ENCODE measurements around the gene AFDN. TPM values are rescaled to one million over a fixed set of nuclear protein-coding genes. Genes with fewer than 3 reads are reported as not detected.

Gene AFDN
- total RNA-seq, 3 donors from 2014 or later: 93.1 to 292 (median 170) TPM

DNA sequence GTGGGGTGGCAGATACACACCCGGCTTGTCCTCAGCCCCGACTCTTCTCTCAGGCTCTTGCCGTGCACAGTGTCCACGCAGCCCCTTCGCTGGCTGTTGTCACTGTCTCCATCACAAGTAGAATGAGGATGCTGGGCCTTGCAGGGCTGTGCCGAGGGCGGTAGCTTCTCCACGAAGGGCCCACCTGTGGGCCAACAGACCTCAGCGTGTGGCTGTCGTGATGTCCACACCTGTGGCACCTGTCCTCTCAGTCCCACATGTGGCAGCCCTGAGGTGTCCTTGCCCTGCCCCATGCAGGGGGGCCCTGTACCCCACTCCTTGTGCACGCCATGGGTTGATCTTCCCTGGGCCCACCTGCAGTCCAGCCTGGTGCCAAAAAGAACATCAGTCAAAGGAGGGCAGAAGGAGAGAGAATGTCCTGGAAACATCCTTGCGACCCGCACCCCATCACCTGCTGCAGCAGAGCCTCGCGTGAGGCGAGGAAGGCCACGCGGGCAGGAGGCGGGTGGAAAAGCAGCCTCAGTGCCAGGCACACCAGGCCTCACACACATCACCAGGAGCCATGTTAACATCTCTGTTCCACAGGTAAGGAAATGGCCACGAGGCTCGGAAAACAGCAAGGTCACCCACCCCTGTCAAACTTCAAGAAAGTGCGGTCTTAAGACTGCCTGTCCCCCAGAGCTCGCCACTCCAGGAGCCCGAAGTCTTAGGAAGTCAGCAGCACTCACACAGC lies 22.3 kb upstream of the AFDN start:
- no peaks in the 10 kb centered on the region for H3K9me3 ChIP-seq
- no peak overlapping the region for H3K4me3 ChIP-seq
- no peaks in the 10 kb centered on the region for H3K27me3 ChIP-seq
- intact Hi-C loops (cut with DNase I; ENCODE audit: low total_unique reads): no loop called here
- no peak for TF ChIP-seq POLR2AphosphoS5 (IDR thresholded peaks at IDR 0.05)
- H3K36me3 ChIP-seq: no peaks in the 10 kb centered on the region
- no peaks in the 10 kb centered on the region for H3K4me1 ChIP-seq
- DNase-seq (ENCODE audit: low spot score in 2 of 2): no peak
- H3K27ac ChIP-seq: no peak overlapping the region

DNA sequence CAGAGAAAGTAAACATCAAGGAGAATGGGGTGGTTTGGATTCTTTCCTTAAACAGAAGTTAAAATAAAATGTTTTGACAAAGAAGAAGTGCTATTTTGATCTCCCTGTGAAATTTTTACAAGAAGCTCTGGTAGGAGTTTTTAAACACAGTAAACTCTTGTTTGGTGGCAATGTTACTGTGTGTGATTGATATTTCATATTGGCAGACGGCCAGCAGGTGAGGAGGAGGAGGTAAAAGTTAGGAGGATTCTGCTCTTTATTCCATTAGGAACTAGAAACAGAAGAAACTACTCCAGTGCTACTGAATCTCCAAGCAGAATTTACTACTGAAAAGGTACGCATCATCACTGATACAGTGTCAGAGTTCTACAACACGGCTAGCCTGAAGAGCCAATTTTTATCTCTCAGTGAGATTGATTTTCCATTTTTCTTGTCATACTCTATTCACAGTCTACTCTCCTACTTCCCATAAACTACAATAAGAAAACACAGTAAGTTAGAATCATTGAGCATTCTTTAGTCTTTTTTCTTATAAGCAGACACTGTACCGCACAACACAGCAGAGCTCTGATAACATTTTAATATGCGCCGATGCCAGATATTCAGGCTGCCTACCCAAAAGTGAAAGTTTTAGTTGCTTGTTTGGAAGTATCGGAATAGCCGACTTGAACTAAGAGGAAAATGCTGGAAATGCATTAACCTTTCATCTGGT lies 21.2 kb upstream of the AFDN start:
- no peaks in the 10 kb centered on the region for H3K4me1 ChIP-seq
- TF ChIP-seq POLR2AphosphoS5 (IDR thresholded peaks at IDR 0.05): no peak
- no peak for TF ChIP-seq CTCF (IDR thresholded peaks at IDR 0.05)
- TF ChIP-seq POLR2A (IDR thresholded peaks at IDR 0.05): no peak
- H3K4me3 ChIP-seq: no peak overlapping the region
- H3K36me3 ChIP-seq: no peaks in the 10 kb centered on the region
- H3K27me3 ChIP-seq: no peaks in the 10 kb centered on the region
- no peak for DNase-seq (ENCODE audit: low spot score in 2 of 2)
- intact Hi-C loops (cut with DNase I; ENCODE audit: low total_unique reads): no loop called here
- H3K27ac ChIP-seq: no peak overlapping the region
- H3K9me3 ChIP-seq: no peaks in the 10 kb centered on the region

GRCh38 chr6:167806061-167806700 lies 20.5 kb upstream of the AFDN start:
- no peak for DNase-seq (ENCODE audit: low spot score in 2 of 2)
- H3K27me3 ChIP-seq: no peaks in the 10 kb centered on the region
- no peak overlapping the region for H3K27ac ChIP-seq
- no peaks in the 10 kb centered on the region for H3K36me3 ChIP-seq
- H3K9me3 ChIP-seq: no peaks in the 10 kb centered on the region
- intact Hi-C loops (cut with DNase I; ENCODE audit: low total_unique reads): no loop called here
- H3K4me3 ChIP-seq: no peak overlapping the region
- no peaks in the 10 kb centered on the region for H3K4me1 ChIP-seq
- TF ChIP-seq POLR2A (IDR thresholded peaks at IDR 0.05) (no peak), CTCF (IDR thresholded peaks at IDR 0.05) (no peak), POLR2AphosphoS5 (IDR thresholded peaks at IDR 0.05) (no peak)

GRCh38 chr6:167807200-167807599 lies 19.5 kb upstream of the AFDN start:
- Histone ChIP-seq H3K9me3 (no peaks in the 10 kb centered on the region), H3K36me3 (no peaks in the 10 kb centered on the region), H3K4me3 (no peak overlapping the region), H3K4me1 (no peaks in the 10 kb centered on the region), H3K27ac (no peak overlapping the region), H3K27me3 (no peaks in the 10 kb centered on the region)
- no peak for TF ChIP-seq CTCF (IDR thresholded peaks at IDR 0.05)
- TF ChIP-seq POLR2A (IDR thresholded peaks at IDR 0.05): no peak
- TF ChIP-seq POLR2AphosphoS5 (IDR thresholded peaks at IDR 0.05): no peak
- DNase-seq (ENCODE audit: low spot score in 2 of 2): no peak
- intact Hi-C loops (cut with DNase I; ENCODE audit: low total_unique reads): no loop called here

GRCh38 chr6:167807756-167808155 lies 19.0 kb upstream of the AFDN start:
- TF ChIP-seq CTCF (IDR thresholded peaks at IDR 0.05) (no peak), POLR2AphosphoS5 (IDR thresholded peaks at IDR 0.05) (no peak), POLR2A (IDR thresholded peaks at IDR 0.05) (no peak)
- no peaks in the 10 kb centered on the region for H3K27me3 ChIP-seq
- DNase-seq (ENCODE audit: low spot score in 2 of 2): no peak
- H3K4me1 ChIP-seq: no peaks in the 10 kb centered on the region
- no peak overlapping the region for H3K4me3 ChIP-seq
- H3K9me3 ChIP-seq: no peaks in the 10 kb centered on the region
- intact Hi-C loops (cut with DNase I; ENCODE audit: low total_unique reads): no loop called here
- no peaks in the 10 kb centered on the region for H3K36me3 ChIP-seq
- no peak overlapping the region for H3K27ac ChIP-seq
